PC-3 (cell line): ENCODE data around the gene PIH1D1. TPM values are rescaled to one million over a fixed set of nuclear protein-coding genes. Genes with fewer than 3 reads are reported as not detected.

Source experiments
- ATAC-seq: fragments of 200-7000 bp; cut with Tn5 transposase; 2 replicates; pipeline ENCODE4 v1.9.1; 2020; ENCODE audit warnings: mild to moderate bottlenecking, moderate library complexity
- BruUV-seq: library from RNA; stranded (reverse); fragments of 400-500 nt; replicated peaks from 2 replicates; lab custom pipeline; 2021; lab: Mats Ljungman, UMichigan
- CTCF ChIA-PET: fragments of 300-600 bp; sonication (Branson Sonifier 250); formaldehyde crosslinking; loops from one replicate; lab custom pipeline; 2022; ENCODE audit warnings: antibody characterized with exemption; lab: Charles Lee
- POLR2A ChIA-PET: fragments of 300-600 bp; sonication (Branson Sonifier 250); formaldehyde crosslinking; loops from one replicate; lab custom pipeline; 2022; ENCODE audit warnings: antibody characterized with exemption; ENCODE audit not compliant: unreplicated experiment; lab: Charles Lee
- DNase-seq: peaks from one replicate; pipeline ENCODE4 v3.0.0-alpha.2; 2015
- H2AFZ ChIP-seq: fragments of 300-600 bp; sonication (generic); 2 replicates; pipeline ENCODE4 v1.6.0; 2016; ENCODE audit warnings: antibody characterized with exemption, low read length
- H3F3A ChIP-seq: fragments of 300-600 bp; sonication (generic); one replicate; pipeline ENCODE4 v1.6.0; 2017; ENCODE audit warnings: antibody characterized with exemption, low read length, control low read depth, mild to moderate bottlenecking; ENCODE audit not compliant: unreplicated experiment
- H3K27ac ChIP-seq: fragments of 300-600 bp; sonication (generic); 2 replicates; pipeline ENCODE4 v1.5.1; 2016; ENCODE audit warnings: mild to moderate bottlenecking, low read length
- H3K27me3 ChIP-seq: fragments of 300-600 bp; sonication (generic); 2 replicates; pipeline ENCODE4 v1.6.1; 2016; ENCODE audit warnings: low read length, mixed read lengths
- H3K36me3 ChIP-seq: fragments of 300-600 bp; sonication (generic); 2 replicates; pipeline ENCODE4 v1.6.1; 2016; ENCODE audit warnings: low read depth, mixed run types, low read length, mixed read lengths
- H3K4me1 ChIP-seq: fragments of 300-600 bp; sonication (generic); 2 replicates; pipeline ENCODE4 v1.5.1; 2016; ENCODE audit warnings: low read length; ENCODE audit not compliant: insufficient read depth
- H3K4me2 ChIP-seq: fragments of 300-600 bp; sonication (generic); 2 replicates; pipeline ENCODE4 v1.6.0; 2016; ENCODE audit warnings: low read length
- H3K4me3 ChIP-seq: fragments of 300-600 bp; sonication (generic); 2 replicates; pipeline ENCODE4 v1.5.1; 2016; ENCODE audit warnings: mild to moderate bottlenecking, low read length, mixed read lengths
- H3K79me2 ChIP-seq: fragments of 300-600 bp; sonication (generic); 2 replicates; pipeline ENCODE4 v1.6.1; 2017; ENCODE audit warnings: low read length, mixed read lengths
- H3K9ac ChIP-seq: fragments of 300-600 bp; sonication (generic); 2 replicates; pipeline ENCODE4 v1.6.0; 2016; ENCODE audit warnings: mild to moderate bottlenecking, low read length
- H3K9me2 ChIP-seq: fragments of 300-600 bp; sonication (generic); replicated peaks from 2 replicates; pipeline ENCODE4 v1.6.1; 2016; ENCODE audit warnings: mixed run types, low read length, mixed read lengths
- H3K9me3 ChIP-seq: fragments of 300-600 bp; sonication (generic); 2 replicates; pipeline ENCODE4 v1.6.1; 2016; ENCODE audit warnings: low read length, mixed read lengths
- H4K20me1 ChIP-seq: fragments of 300-600 bp; sonication (generic); 2 replicates; pipeline ENCODE4 v1.6.1; 2016; ENCODE audit warnings: low read length, mixed read lengths
- CTCF ChIP-seq: fragments of 300-600 bp; sonication (generic); conservative IDR thresholded peaks from 2 replicates; pipeline ENCODE4 v1.5.1; 2017; ENCODE audit warnings: antibody characterized with exemption, low read depth, mild to moderate bottlenecking, low read length
- EZH2 ChIP-seq: fragments of 300-600 bp; sonication (generic); IDR thresholded peaks from one replicate; pipeline ENCODE4 v1.6.1; 2017; ENCODE audit warnings: antibody characterized with exemption, mild to moderate bottlenecking, low read length; ENCODE audit not compliant: unreplicated experiment
- EZH2phosphoT487 ChIP-seq: fragments of 300-600 bp; sonication (generic); IDR thresholded peaks from 2 replicates; pipeline ENCODE4 v1.6.1; 2018; ENCODE audit warnings: mild to moderate bottlenecking, antibody characterized with exemption, low read length, borderline replicate concordance
- intact Hi-C: fragments of 100-400 bp; cut with micrococcal nuclease; formaldehyde crosslinking; loops from 2 replicates; pipeline ENCODE4 v1.9.0; 2023
- total RNA-seq: library from RNA; depleted of rRNA; stranded (reverse); fragments of >200 nt; gene quantifications from 2 replicates; pipeline ENCODE4 v1.2.3, GENCODE V29; 2014

PIH1D1 gene
- total RNA-seq, 1 experiment from 2014 or later, result 171 TPM

GRCh38 chr19:49443366-49444099 lies 8.1 kb downstream of the PIH1D1 start:
- TF ChIP-seq CTCF, result peak; percentile 93
- no peak for TF ChIP-seq EZH2
- peak; percentile 98 for DNase-seq
- Histone ChIP-seq H3K79me2 (no peaks in the 10 kb centered on the region), H2AFZ (peak overlapping the region; percentile 100), H3F3A (no peaks in the 10 kb centered on the region), H3K4me3 (peak overlapping the region; percentile 87), H3K36me3 (peaks cover 2% of the 10 kb centered on the region; the same call in 1 of the 2 replicates), H3K4me2 (peak overlapping the region; percentile 100), H3K27ac (no peak overlapping the region), H3K4me1 (no peaks in the 10 kb centered on the region), H3K27me3 (peaks cover 36% of the 10 kb centered on the region), H3K9me2 (no peaks in the 10 kb centered on the region), H3K9me3 (no peaks in the 10 kb centered on the region), H3K9ac (peak overlapping the region; percentile 66), H4K20me1 (no peaks in the 10 kb centered on the region)
- TSS peak; percentile 32 for BruUV-seq
- peak; percentile 84 for ATAC-seq
- POLR2A ChIA-PET, result no interaction called here
- CTCF ChIA-PET, result no interaction called here
- intact Hi-C loops, result loop anchor here (1.0 kb wide), 4 partner anchors 8 to 104 kb away; partner anchors contain the start of genes DKKL1 and PIH1D1

GRCh38 chr19:49442771-49443365 lies 8.7 kb downstream of the PIH1D1 start:
- Histone ChIP-seq H3K79me2 (no peaks in the 10 kb centered on the region), H2AFZ (peak overlapping the region; percentile 100), H3K36me3 (no peaks in the 10 kb centered on the region), H3K4me2 (peak overlapping the region; percentile 100), H3K9me3 (no peaks in the 10 kb centered on the region), H3K9me2 (no peaks in the 10 kb centered on the region), H3K27me3 (peaks cover 43% of the 10 kb centered on the region), H3K4me1 (no peaks in the 10 kb centered on the region), H3F3A (no peaks in the 10 kb centered on the region), H3K4me3 (peak overlapping the region; percentile 87), H3K9ac (peak overlapping the region; percentile 66), H4K20me1 (no peaks in the 10 kb centered on the region), H3K27ac (no peak overlapping the region)
- BruUV-seq, result no TSS peak
- peak; percentile 92 for DNase-seq
- peak; percentile 75 for ATAC-seq
- CTCF ChIA-PET, result interaction anchor here (0.6 kb wide), 3 partner anchors 52 to 125 kb away, joined by 3 to 6 read pairs (median 5); no protein-coding TSS in a partner anchor
- TF ChIP-seq EZH2 (no peak), EZH2phosphoT487 (no peak), CTCF (no peak)
- intact Hi-C loops, result loop anchor here (1.0 kb wide), 4 partner anchors 8 to 104 kb away; partner anchors contain the start of genes DKKL1 and PIH1D1
- POLR2A ChIA-PET, result no interaction called here
